Measurements from ENCODE around the gene MICAL3. TPM values are rescaled to one million over a fixed set of nuclear protein-coding genes. Genes with fewer than 3 reads are reported as not detected.
A peak's percentile ranks its signal among the peaks of the same experiment; 100 is the strongest.

Gene MICAL3
- total and polyA plus RNA-seq, 4 donors: 4.4 to 30.7 (median 15.4) TPM

GRCh38 chr22:17924076-17924475 lies 100.3 kb downstream of the MICAL3 start:
- no peak for TF ChIP-seq CTCF (IDR thresholded peaks at IDR 0.05; ENCODE audit: control extremely low read depth, extremely low read depth)
- no peaks in the 10 kb centered on the region for H3K9me3 ChIP-seq (ENCODE audit: control insufficient read depth in 4 of 4, insufficient read depth in 3 of 4, low read length in 3 of 4)
- no peak overlapping the region for H3K9ac ChIP-seq (ENCODE audit: insufficient read depth in 1 of 2, low read length in 2 of 2)
- peak overlapping the region in 1 of 2 donors; percentile 38 for H3K27ac ChIP-seq (ENCODE audit: low read depth in 1 of 2, low read length in 1 of 2)
- WGBS, 2 donors: 91 to 93% methylated on average over 7 of the region's 7 CpGs
- DNase-seq: no peak
- H3K4me3 ChIP-seq: no peak overlapping the region
- H3K36me3 ChIP-seq (ENCODE audit: control insufficient read depth in 4 of 4, insufficient read depth in 4 of 4, low read length in 4 of 4): no peaks in the 10 kb centered on the region
- H3K27me3 ChIP-seq (ENCODE audit: control insufficient read depth in 3 of 3, insufficient read depth in 3 of 3, low read length in 2 of 3): no peaks in the 10 kb centered on the region
- peaks cover 18 to 75% (median 45%) of the 10 kb centered on the region in 5 donors for H3K4me1 ChIP-seq (ENCODE audit: control insufficient read depth in 5 of 5, insufficient read depth in 5 of 5, low read length in 5 of 5)
- no peak for ATAC-seq (ENCODE audit: insufficient read depth, low FRiP score)

- DNase-seq (peak; percentile 80 to 85 (median 84)), ATAC-seq (ENCODE audit: insufficient read depth, low FRiP score) (peak; percentile 28)
- H3K4me1 ChIP-seq (ENCODE audit: control insufficient read depth in 5 of 5, insufficient read depth in 5 of 5, low read length in 5 of 5): peaks cover 18 to 75% (median 48%) of the 10 kb centered on the region in 5 donors
- no peaks in the 10 kb centered on the region for H3K9me3 ChIP-seq (ENCODE audit: control insufficient read depth in 4 of 4, insufficient read depth in 3 of 4, low read length in 3 of 4)
- no peaks in the 10 kb centered on the region for H3K27me3 ChIP-seq (ENCODE audit: control insufficient read depth in 3 of 3, insufficient read depth in 3 of 3, low read length in 2 of 3)
- WGBS, 2 donors: 42 to 46% methylated on average over 2 of the region's 2 CpGs
- TF ChIP-seq CTCF (IDR thresholded peaks at IDR 0.05; ENCODE audit: control extremely low read depth, extremely low read depth): no peak
- no peaks in the 10 kb centered on the region for H3K36me3 ChIP-seq (ENCODE audit: control insufficient read depth in 4 of 4, insufficient read depth in 4 of 4, low read length in 4 of 4)
- H3K27ac ChIP-seq (ENCODE audit: low read depth in 1 of 2, low read length in 1 of 2): peak overlapping the region in 1 of 2 donors; percentile 91
- H3K9ac ChIP-seq (ENCODE audit: insufficient read depth in 1 of 2, low read length in 2 of 2): no peak overlapping the region
- no peak overlapping the region for H3K4me3 ChIP-seq
Measured at GRCh38 chr22:17922925-17923903, 101.1 kb downstream of the MICAL3 start.

DNA sequence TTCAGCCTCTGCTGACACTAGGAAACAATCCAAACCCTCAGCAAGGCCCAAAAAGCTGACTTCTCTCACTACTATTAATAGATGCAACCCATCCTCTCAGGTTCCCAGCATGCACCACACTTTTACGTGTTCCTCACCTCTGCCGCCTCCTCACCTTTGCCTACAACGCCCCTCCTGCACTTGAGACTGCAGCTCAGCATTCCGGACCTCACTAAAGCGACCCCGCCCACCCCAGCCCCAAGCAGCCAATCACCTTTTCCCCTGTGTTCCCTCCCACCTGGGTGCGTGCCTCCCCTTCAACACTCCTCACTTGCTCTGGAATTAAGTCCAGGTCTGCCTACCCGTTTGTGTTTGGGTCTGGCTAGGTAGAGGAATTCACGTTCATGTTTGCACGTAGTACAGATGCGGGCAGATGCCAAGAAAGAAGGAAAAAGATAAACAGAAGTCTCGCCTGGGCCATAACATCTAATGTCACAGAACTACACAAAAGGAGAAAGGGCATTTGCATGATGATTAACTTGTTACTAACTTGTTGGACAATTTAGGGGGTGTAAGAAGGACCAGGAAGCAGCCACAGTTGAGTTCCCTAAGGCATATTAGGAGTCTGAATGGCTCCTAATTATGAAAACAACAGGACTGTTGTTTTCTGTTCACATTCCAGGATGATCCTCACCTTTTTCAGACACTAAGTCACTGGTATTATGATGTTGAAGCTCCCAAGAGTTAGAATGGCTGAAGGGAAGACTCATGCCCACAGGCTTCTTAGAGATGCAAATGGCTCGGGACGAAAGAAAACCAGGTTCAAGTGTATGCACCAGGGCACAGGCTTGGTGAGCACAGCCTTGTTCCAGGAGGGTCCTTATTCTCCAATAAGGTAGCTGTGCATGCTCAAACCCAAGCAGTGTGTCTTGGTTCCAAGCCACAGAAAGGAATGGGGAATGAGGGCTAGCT lies 102.2 kb downstream of the MICAL3 start:
- ATAC-seq (ENCODE audit: insufficient read depth, low FRiP score) (no peak), DNase-seq (peak in 2 of 3 donors; percentile 70)
- Histone ChIP-seq H3K27ac (ENCODE audit: low read depth in 1 of 2, low read length in 1 of 2) (peak overlapping the region; percentile 50 to 91), H3K4me3 (no peak overlapping the region), H3K9ac (ENCODE audit: insufficient read depth in 1 of 2, low read length in 2 of 2) (no peak overlapping the region), H3K36me3 (ENCODE audit: control insufficient read depth in 4 of 4, insufficient read depth in 4 of 4, low read length in 4 of 4) (no peaks in the 10 kb centered on the region), H3K9me3 (ENCODE audit: control insufficient read depth in 4 of 4, insufficient read depth in 3 of 4, low read length in 3 of 4) (no peaks in the 10 kb centered on the region), H3K4me1 (ENCODE audit: control insufficient read depth in 5 of 5, insufficient read depth in 5 of 5, low read length in 5 of 5) (peaks cover 22 to 75% (median 48%) of the 10 kb centered on the region in 5 donors), H3K27me3 (ENCODE audit: control insufficient read depth in 3 of 3, insufficient read depth in 3 of 3, low read length in 2 of 3) (no peaks in the 10 kb centered on the region)
- WGBS, 2 donors: 70 to 86% methylated on average over 14 of the region's 14 CpGs
- TF ChIP-seq CTCF (IDR thresholded peaks at IDR 0.05; ENCODE audit: control extremely low read depth, extremely low read depth): no peak
